SKM-1 treated with dmso at 0.1 percent for 144 hours (cell line): ENCODE data around the gene MBIP.

Experiments used
- DNase-seq: peaks from one replicate; lab custom pipeline; 2025; ENCODE audit not compliant: unreplicated experiment; lab: John Stamatoyannopoulos, UW

Gene MBIP

DNA sequence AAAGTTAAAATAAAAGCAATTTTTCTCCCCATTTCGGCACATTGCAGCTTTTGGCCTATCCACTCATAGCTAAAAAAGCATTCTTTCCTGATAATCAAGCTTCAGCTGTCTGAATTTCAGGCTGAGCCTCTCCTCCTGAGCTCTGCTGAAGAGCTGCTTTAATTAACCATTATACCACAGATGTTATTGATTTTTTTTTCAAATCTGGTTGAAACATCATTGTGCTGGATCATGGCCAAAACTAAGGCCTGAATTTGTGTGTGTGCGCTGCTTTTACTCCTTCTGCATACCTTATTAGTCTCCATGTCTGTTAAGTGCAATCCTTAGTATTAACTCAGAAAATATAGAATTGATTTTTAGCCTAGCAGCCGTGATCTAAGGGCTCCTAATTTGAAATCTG, 52.3 kb downstream of the MBIP start:
- no peak for DNase-seq

- no peak for DNase-seq
Observed at GRCh38 chr14:36264595-36264994, 55.8 kb downstream of the MBIP start.

DNA sequence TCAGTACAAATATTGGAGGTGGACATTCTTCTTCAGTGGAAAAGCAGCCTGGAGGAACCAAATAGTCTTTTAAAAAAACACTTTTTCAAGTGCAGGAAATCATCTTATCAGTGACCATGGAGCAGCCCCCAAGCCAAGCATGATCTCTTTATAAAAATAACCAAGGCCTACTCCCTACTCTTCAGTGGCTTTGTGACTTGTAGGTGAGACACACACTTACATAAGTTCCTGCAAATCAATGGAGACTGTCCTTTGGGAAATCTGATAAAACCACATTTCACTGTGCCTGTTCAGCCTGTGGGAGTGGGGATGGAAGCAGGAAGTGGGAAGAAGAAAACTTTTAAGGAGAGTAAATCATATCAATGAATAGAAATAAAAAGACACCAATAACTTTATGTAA, 56.3 kb downstream of the MBIP start:
- no peak for DNase-seq

DNA sequence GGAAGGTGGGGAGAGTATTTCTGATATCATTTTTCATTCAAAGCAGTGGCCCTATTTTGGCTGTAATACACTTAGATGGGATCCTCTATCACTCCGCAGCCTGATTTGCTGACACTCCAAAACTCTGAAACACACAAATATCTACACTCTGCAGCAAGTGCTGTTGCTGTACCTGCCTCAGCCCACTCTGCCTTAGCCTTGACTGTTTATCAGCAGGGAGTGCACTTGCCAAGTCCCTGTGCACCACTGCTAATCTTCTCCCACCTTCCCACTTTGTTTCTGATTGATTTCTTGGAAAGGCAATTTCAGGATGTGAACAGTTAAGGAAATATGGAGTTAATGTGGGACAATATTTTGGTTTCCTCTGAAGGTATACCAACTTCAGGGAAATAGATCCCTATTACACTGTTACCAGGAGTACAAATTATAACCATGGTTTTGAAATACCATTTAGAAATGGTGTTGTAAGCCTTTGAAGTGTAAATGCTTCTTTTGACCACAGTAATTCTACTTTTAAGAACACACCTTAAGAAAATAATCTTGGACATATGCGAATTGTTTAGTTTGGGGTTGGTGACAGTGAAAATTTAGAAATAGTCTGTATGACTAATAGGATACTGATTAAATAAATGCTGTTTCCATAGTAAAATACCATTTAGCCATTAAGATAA, 59.3 kb downstream of the MBIP start:
- no peak for DNase-seq

DNA sequence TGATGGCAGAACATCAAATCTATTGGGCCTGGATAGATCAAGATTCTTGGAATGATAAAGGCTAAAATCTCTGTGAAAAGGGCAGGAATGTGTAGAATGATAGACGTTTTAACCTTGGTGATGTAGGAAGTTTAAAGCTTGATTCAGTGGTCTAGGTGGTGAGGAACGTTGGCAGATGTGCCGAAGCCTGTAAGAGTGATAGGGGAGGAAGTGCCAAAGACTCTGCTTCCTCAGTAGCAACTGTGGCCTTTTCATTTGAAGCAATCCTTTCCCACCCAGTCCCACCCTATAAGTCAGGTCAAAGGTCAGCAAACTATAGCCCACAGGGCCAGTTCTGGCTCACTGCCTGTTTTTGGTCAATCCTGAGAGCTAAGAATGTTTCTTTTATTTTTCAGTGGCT, 62.2 kb downstream of the MBIP start:
- no peak for DNase-seq

DNA sequence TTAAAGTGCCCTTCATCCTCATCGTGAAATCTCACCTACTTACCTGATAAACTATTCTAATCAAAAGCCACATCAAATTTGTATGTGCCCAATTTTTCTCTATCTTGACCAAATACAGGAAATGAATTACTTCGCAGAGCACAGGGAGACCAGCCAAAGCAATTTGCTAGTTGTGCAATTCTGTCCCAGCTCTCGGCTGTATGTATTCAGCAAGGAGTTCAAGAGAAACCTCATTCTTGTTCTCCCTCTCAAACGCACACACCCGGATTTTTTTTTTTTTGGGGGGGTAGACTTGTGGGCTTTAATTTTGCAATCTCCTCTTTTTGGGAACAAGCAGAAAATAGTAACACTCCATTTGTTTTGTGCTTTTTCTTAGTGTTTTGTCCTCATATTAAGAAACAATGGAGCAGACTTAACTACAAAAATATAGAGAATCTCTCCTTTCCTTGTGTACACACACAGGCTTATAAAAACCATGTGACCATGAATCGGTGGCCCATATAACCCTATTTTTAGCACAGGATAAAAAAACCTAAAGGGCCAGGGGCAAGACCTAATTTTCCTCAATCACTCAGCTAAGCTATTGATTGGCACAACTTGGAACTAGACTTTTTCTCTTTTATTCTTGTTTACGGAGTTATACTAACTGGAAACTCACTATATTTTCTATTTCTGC, 64.2 kb downstream of the MBIP start:
- peak; percentile 35 for DNase-seq

DNA sequence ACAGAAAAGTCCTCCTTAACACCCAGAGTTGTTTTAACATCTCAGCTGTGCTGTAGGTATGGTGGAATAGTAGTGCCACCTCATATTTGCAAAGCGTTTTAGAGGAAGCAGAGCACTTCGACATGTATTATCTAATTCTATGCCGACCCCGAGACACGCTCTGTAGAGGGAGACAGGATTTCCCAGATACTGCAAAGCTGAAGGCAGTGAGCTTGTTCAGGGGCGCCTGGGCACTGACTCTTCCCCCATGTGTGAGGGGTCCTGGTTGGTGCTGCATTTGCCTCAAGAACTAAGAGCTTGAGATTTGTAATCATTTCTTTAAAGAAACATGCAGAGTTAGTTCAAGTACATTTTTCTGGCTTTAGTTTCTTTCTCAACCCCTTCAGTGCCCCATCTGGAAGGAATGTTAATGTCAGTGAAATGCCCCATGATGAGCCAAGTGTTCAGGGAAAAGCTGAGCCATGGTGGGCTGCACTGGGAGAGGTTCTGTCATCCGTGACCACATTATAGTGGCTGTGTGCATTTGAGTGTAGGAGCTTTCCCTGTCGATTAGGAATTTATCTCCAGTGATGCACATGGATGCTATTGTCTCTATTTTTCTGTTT, 66.3 kb downstream of the MBIP start:
- DNase-seq: no peak
